GM13976 (cell line): ENCODE data around the gene CNPY1.
"Not testable (repeated sequence)": the region's sequence is repeated elsewhere in the genome, so short reads cannot be mapped to it uniquely, and the experiment has no call there.

Experiments used
- DNase-seq: peaks from one replicate; pipeline ENCODE4 v3.0.0; 2012; ENCODE audit warnings: low spot score
- in situ Hi-C: fragments of 300-500 bp; cut with MboI; formaldehyde crosslinking; loops from one replicate; pipeline ENCODE4 v1.12.0; 2022; ENCODE audit warnings: low sequenced_read_pairs, mixed read lengths, inconsistent platforms; ENCODE audit not compliant: unreplicated experiment
- TF ChIP-seq, protein P1 (sequence below): IDR thresholded peaks from 2 replicates; pipeline ENCODE4 v1.5.1; 2012; ENCODE audit warnings: borderline replicate concordance, mild to moderate bottlenecking; ENCODE audit not compliant: insufficient read depth; ENCODE audit errors: extremely low read depth, missing control alignments, control extremely low read depth

The CNPY1 gene

DNA sequence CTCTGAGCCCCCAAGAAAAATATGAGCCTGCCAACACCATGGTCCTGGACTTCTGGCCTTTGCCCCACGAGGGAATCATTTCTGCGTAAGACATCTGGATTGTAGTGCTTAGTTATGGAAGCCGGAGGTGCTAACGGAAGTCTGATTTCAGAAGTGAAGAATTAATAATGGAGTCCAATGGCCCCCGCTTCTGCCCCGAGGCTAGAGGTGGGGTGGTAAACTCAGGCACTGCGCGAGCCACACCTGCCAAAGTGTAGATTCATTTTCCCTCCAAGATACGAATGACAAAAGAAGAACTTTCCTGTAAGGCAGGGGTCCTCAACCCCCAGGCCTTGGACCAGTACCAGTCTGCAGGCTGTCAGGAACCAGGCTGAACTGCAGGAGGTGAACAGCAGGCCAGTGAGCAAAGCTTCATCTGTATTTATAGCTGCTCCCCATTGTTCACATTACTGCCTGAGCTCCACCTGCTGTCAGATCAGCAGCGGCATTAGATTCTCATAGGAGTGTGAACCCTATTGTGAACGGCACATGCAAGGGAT lies 22.3 kb downstream of the CNPY1 start:
- DNase-seq = no peak
- in situ Hi-C loops = no loop called here
- TF ChIP-seq, protein P1, sequence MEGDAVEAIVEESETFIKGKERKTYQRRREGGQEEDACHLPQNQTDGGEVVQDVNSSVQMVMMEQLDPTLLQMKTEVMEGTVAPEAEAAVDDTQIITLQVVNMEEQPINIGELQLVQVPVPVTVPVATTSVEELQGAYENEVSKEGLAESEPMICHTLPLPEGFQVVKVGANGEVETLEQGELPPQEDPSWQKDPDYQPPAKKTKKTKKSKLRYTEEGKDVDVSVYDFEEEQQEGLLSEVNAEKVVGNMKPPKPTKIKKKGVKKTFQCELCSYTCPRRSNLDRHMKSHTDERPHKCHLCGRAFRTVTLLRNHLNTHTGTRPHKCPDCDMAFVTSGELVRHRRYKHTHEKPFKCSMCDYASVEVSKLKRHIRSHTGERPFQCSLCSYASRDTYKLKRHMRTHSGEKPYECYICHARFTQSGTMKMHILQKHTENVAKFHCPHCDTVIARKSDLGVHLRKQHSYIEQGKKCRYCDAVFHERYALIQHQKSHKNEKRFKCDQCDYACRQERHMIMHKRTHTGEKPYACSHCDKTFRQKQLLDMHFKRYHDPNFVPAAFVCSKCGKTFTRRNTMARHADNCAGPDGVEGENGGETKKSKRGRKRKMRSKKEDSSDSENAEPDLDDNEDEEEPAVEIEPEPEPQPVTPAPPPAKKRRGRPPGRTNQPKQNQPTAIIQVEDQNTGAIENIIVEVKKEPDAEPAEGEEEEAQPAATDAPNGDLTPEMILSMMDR = no peak

DNA sequence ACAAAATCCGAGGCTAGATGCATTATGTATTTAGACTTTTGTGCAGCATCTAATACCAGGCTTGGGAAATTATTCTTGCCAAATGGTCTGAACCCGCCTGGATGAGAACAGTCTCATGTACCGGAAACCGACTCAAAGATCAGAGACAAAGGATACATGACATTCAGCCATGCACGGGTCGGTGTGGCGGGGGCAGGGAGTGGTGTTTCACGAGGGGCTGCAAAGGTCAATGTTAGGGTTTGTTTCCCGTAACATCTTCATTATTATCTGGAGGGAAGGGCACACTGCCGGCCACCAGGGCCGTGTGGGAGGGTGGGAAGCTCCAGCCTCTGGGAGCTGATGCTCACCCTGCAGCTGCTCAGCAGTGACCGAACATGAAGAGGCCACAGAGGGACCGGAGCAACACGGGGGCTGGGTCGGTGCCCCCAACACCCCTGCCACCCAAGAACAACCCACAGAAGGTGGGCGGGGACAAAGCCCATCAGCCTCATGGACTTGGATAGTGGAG lies 23.1 kb downstream of the CNPY1 start:
- DNase-seq = no peak
- in situ Hi-C loops = no loop called here
- TF ChIP-seq, protein P1 = no peak

DNA sequence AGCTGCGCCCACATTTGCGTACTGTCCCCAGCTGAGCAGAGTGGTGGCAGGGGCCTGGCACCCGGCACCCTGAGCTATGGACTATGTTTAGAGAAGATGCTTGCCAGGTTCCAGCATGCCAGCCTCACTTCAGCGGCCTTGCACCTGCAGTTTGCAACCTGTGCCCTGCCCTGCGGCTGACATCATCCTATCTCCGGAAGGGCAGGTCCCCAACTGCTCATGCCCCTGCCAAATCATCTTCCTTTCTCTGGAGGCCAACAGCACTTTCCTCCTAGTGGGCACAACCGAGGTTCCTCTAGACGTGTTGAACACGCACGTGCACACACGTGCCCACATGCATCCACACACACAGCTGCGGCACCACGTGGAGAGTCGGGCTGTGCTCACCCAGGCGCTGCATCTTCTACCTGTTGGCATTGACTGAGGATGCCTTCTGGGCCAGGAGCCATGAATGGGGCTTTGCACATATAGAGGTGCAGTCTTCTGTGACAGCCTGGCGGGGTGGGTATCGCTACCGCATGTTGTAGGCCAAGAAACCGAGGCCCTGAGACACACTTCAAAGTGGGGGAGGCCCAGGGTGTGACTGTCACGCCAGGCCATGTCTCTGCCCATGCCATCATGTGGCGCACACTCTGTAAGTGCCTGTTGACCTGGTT lies 24.5 kb downstream of the CNPY1 start:
- TF ChIP-seq, protein P1 = no peak
- in situ Hi-C loops = no loop called here

DNA sequence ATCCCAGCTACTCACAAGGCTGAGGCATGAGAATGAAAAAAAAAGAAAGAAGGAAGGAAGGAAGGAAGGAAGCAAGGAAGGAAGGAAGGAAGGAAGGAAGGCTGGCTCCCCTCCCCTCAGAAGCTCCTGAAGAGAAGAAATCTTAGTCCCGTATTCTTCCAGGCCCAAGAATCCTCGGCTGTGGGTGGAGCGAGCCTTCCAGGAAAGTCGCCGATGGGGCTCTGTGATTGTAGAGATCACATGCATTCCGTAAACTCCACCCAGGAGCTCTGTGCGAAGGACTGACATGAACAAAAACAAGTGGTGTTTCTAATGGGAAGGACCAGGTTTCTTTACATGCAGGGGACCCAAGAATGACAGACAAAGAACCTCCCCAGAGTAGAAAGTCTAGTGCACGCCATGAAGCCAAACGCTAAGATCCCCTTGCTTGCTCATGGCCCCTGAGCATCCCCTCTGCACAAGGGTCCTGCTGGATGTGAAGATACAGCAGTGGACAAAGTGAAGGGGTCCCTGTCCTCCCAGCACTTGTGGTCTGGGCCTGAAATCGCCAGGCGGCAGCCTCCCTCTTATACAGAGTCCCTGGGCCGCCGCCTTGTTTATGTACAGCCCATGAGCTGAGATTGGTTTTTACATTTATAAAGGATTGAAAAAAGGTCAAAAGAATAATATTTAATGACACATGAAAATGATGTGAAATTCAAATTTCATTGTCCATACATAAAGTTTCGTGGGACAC lies 25.2 kb downstream of the CNPY1 start:
- in situ Hi-C loops = no loop called here
- TF ChIP-seq, protein P1 = no peak
- no peak for DNase-seq

More for the DNA sequence above, 24.5 kb downstream of the CNPY1 start:
- DNase-seq = no peak

DNA sequence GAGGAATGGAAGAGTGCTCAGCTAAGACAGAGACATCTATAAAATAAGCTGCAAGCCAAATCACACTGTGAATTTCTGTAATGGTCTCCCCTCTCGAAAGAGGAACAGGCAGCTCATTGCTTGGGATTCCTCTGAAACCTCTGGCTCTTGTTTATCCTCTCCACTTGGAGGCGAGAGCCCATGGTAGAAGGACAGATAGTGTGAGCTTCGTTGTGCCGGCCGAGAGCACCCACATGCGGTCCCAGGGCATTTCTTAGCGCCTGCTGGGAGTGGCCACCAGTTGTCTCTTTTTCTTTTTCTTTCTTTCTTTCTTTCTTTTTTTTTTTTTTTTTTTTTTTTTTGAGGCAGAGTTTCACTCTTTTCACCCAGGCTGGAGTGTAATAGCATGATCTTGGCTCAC lies 26.2 kb downstream of the CNPY1 start:
- TF ChIP-seq, protein P1 = no peak
- no peak for DNase-seq

DNA sequence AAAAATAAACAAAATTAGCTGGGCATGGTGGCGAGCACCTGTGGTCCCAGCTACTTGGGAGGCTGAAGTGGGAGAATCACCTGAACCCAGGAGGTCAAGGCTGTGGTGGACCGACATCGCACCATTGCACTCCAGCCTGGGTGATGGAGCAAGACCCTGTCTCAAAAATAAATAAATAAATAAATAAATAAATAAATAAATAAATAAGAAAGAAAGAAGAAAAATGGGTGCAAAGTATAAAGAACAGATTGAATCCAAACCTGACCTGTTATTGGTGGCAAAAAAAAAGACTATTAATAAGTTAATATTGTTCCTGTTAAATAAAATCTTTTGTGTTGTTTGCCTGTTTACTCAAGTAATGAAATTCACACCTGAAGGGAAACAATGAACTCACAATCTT lies 27.0 kb downstream of the CNPY1 start:
- not testable (repeated sequence) for DNase-seq
- in situ Hi-C loops = loop anchor here (10.0 kb wide), 1 partner anchor 145 kb away; no protein-coding TSS in a partner anchor

More for the DNA sequence above, 26.2 kb downstream of the CNPY1 start:
- in situ Hi-C loops = no loop called here

DNA sequence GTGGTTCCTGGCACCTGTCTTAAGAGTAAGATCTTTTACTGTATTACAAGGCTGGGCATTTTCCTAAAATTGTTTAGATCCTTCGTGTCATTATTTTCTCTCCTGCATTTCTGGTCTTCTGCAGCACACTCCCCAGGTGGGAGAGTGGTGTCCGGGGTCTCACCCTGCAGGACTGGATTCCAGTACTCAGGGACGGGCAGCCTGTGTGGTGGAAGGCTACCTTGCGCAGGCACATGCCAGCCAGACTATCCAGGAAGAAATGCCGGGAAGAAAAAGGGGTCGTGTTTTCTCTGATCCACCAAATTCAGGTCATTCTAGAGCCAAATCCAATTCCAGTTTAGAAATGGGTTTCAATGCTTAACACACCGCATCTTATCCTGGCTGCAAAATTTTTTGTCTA lies 27.7 kb downstream of the CNPY1 start:
- TF ChIP-seq, protein P1 = no peak
- no peak for DNase-seq
- in situ Hi-C loops = loop anchor here (10.0 kb wide), 1 partner anchor 144 kb away; no protein-coding TSS in a partner anchor
